Kidney epithelial cell (primary cell): ENCODE data around the gene MIPOL1. TPM values are rescaled to one million over a fixed set of nuclear protein-coding genes. Genes with fewer than 3 reads are reported as not detected.
A peak's percentile ranks its signal among the peaks of the same experiment; 100 is the strongest.
"Not testable (repeated sequence)": the region's sequence is repeated elsewhere in the genome, so short reads cannot be mapped to it uniquely, and the experiment has no call there.

ENCODE experiments used
- DNase-seq: peaks from one replicate; pipeline ENCODE4 v3.0.0-alpha.2; 2010; ENCODE audit warnings: low read depth
- H3K27me3 ChIP-seq: 2 replicates; pipeline ENCODE4 v1.6.0; 2011; ENCODE audit warnings: low read length; ENCODE audit not compliant: control insufficient read depth, insufficient read depth
- H3K36me3 ChIP-seq: 2 replicates; pipeline ENCODE4 v1.5.1; 2011; ENCODE audit warnings: low read length; ENCODE audit not compliant: control insufficient read depth, insufficient read depth
- H3K4me3 ChIP-seq: 2 replicates; pipeline ENCODE4 v1.5.1; 2011; ENCODE audit warnings: low read depth, mild to moderate bottlenecking, control low read depth, low read length
- total RNA-seq: library from RNA; depleted of rRNA; stranded (reverse); fragments of >200 nt; gene quantifications from 2 replicates; pipeline ENCODE4 v1.2.3, GENCODE V29; 2015
- TF ChIP-seq, protein P1 (sequence below): IDR thresholded peaks from 2 replicates; pipeline ENCODE4 v1.5.1; 2011; ENCODE audit warnings: mild to moderate bottlenecking, moderate library complexity, low read length, control low read depth, inconsistent platforms; ENCODE audit not compliant: insufficient read depth, poor library complexity, severe bottlenecking

Gene MIPOL1, protein sequence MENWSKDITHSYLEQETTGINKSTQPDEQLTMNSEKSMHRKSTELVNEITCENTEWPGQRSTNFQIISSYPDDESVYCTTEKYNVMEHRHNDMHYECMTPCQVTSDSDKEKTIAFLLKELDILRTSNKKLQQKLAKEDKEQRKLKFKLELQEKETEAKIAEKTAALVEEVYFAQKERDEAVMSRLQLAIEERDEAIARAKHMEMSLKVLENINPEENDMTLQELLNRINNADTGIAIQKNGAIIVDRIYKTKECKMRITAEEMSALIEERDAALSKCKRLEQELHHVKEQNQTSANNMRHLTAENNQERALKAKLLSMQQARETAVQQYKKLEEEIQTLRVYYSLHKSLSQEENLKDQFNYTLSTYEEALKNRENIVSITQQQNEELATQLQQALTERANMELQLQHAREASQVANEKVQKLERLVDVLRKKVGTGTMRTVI
- 7.1 and 11.2 TPM in 2 replicates for total RNA-seq

- Histone ChIP-seq H3K4me3 (peak within 1 kb of the TSS; percentile 55), H3K36me3 (no peaks in the 10 kb centered on the region), H3K27me3 (no peaks in the 10 kb centered on the region)
- TF ChIP-seq, protein P1, sequence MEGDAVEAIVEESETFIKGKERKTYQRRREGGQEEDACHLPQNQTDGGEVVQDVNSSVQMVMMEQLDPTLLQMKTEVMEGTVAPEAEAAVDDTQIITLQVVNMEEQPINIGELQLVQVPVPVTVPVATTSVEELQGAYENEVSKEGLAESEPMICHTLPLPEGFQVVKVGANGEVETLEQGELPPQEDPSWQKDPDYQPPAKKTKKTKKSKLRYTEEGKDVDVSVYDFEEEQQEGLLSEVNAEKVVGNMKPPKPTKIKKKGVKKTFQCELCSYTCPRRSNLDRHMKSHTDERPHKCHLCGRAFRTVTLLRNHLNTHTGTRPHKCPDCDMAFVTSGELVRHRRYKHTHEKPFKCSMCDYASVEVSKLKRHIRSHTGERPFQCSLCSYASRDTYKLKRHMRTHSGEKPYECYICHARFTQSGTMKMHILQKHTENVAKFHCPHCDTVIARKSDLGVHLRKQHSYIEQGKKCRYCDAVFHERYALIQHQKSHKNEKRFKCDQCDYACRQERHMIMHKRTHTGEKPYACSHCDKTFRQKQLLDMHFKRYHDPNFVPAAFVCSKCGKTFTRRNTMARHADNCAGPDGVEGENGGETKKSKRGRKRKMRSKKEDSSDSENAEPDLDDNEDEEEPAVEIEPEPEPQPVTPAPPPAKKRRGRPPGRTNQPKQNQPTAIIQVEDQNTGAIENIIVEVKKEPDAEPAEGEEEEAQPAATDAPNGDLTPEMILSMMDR = peak; percentile 39
- DNase-seq = peak; percentile 61
Observed at GRCh38 chr14:37197421-37198272, at the start of gene MIPOL1. Gene MIPOL1, plus strand, starts transcription at chr14:37197937. Its CDS starts 49,952 bp downstream, at chr14:37247889.

DNA sequence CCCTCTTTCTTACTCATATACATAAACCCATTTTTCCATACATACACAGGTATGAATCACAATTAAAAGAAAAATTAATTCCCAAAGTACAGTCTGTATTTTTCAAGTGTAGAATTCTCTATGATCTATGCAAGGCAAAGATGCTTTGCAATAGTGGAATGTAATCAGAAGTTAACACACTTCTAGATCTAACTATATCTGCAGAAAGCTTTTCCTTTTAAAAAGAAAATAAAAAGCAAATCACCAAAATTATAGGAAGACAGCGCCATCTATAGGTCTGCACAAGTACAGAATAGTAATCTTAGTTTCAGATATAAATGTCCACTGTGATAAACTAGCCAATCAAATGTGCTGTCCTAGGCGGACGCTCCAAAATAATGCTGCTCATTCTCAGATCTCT is 47.3 kb upstream of the MIPOL1 start:
- Histone ChIP-seq H3K27me3 (no peaks in the 10 kb centered on the region), H3K36me3 (no peaks in the 10 kb centered on the region), H3K4me3 (no peak overlapping the region)
- no peak for DNase-seq
- TF ChIP-seq, protein P1 = peak; percentile 57

DNA sequence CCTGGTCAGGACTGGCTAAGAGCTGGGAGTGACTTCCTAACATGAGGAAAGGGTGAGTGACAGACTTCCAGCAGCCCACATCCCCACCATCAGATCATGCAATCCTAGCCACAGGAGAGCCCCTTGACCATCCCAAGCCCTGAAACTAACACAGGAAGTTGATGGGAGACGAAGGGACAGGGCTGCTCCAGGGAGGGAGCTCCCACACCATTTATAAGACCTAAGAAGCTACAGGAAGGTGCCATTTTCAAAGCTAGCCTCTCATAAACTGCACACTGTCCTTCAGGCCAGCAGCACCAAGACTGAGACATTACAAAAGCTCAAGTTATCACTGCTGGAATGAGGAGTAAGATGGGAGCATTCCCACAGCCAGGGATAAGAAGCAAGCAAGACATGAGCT is 44.7 kb upstream of the MIPOL1 start:
- TF ChIP-seq, protein P1 = no peak

DNA sequence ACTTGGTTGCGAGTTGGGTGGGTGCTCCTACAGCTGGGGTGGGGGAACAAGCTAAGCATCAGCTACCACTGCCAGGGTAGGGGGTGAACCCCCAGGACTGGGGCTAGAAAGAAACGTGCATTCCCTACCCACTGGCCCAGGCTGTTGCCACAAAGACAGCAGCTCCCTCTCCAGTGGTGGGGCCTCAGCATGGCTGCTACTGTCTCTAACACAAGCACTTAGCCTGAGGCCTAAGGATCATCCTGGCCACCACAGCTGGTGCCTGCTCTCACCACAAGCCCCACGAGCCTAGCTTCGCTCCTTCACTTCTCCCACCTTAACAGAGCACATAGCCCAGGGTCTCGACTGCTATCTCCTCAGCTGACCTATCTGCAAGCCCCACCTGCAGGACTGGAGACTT is 44.3 kb upstream of the MIPOL1 start:
- no peak for DNase-seq
- Histone ChIP-seq H3K27me3 (no peaks in the 10 kb centered on the region), H3K4me3 (no peak overlapping the region), H3K36me3 (no peaks in the 10 kb centered on the region)
- TF ChIP-seq, protein P1 = no peak

More for the DNA sequence above, 44.7 kb upstream of the MIPOL1 start:
- Histone ChIP-seq H3K36me3 (no peaks in the 10 kb centered on the region), H3K27me3 (no peaks in the 10 kb centered on the region), H3K4me3 (no peak overlapping the region)
- no peak for DNase-seq

GRCh38 chr14:37157987-37158386 is 39.8 kb upstream of the MIPOL1 start:
- TF ChIP-seq, protein P1 = no peak
- DNase-seq = no peak
- Histone ChIP-seq H3K36me3 (no peaks in the 10 kb centered on the region), H3K27me3 (no peaks in the 10 kb centered on the region), H3K4me3 (no peak overlapping the region)

GRCh38 chr14:37162307-37162706 is 35.4 kb upstream of the MIPOL1 start:
- H3K4me3 ChIP-seq, H3K36me3 ChIP-seq, DNase-seq: not testable (repeated sequence)

More at GRCh38 chr14:37162307-37162706, 35.4 kb upstream of the MIPOL1 start:
- H3K27me3 ChIP-seq = not testable (repeated sequence)
